CMK (cell line): Measurements from ENCODE around the gene AFAP1L2.

ENCODE experiments used
- DNase-seq: peaks from one replicate; pipeline ENCODE4 v3.0.0-alpha.2; 2010; ENCODE audit warnings: low read depth

AFAP1L2 gene

DNA sequence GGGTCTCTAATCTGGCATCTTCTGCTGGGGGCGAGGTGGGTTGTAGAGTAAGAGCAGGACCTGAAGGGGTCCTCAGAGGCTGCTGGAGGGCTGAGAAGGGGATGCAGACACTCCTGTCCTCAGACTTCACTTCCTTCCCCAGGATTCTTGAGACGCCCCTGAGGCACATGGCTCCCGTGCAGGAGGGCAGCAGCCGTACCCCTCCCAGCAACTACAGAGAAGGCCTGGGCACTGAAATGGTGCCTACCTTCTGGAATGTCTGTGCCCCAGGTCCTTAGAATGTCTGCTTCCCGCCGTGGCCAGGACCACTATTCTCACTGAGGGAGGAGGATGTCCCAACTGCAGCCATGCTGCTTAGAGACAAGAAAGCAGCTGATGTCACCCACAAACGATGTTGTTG is 113.2 kb downstream of the AFAP1L2 start:
- DNase-seq: no peak

DNA sequence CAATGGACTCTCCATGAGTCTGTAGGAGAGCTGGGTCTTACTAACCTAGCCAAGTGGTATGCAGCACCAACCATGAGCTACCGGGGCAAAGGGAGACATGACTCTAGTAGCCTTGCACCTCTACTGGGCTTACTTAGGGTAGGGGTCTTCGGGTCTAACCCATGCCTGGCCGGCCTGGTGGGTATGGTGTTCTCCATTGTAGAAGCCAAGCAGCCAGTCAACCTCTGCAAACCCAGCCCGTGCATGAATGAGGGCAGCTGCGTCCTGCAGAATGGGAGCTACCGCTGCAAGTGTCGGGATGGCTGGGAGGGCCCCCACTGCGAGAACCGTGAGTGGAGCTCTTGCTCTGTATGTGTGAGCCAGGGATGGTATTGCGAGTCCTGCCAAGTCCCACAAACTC is 114.3 kb downstream of the AFAP1L2 start:
- DNase-seq: no peak

GRCh38 chr10:114289096-114289436 is 115.2 kb downstream of the AFAP1L2 start:
- DNase-seq: no peak

- DNase-seq: no peak
Measured at GRCh38 chr10:114288424-114289095, 115.7 kb downstream of the AFAP1L2 start.

GRCh38 chr10:114286921-114287320 is 117.4 kb downstream of the AFAP1L2 start:
- no peak for DNase-seq

- DNase-seq: no peak
Measured at GRCh38 chr10:114285961-114286441, 118.3 kb downstream of the AFAP1L2 start.

- no peak for DNase-seq
Measured at GRCh38 chr10:114284346-114285071, 119.8 kb downstream of the AFAP1L2 start.

DNA sequence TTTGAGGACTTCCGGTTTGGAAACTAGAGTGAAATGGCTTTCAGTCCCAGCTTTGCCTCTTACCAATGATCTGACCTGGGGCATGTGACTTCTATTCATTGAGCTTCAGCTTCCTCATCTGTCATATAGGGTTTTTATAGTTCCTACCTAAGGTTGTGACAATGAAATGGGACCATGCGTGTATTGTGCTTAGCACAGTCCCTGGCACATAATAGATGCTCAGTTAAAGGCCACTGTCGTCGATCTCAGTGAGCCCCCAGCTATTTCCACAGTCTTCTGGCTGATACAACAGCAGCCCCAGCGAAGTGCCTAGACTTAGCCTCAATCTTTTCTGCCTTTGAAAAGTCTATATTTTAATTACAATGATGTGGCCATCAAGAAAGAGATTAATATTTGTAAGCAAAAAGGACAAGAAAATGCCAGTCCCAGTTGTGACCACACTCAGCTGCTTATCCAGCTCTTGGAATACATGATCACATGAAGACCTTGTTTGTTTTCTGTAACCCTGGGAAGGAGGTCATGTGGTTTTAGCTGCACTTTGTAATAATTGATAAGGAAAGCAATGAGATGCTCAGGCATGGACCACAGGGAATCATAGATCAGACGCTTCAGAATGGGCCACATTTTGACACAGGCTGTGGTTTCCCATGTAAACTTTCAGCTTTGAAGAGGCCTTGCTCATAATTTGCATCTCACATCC is 120.6 kb downstream of the AFAP1L2 start:
- DNase-seq: no peak

DNA sequence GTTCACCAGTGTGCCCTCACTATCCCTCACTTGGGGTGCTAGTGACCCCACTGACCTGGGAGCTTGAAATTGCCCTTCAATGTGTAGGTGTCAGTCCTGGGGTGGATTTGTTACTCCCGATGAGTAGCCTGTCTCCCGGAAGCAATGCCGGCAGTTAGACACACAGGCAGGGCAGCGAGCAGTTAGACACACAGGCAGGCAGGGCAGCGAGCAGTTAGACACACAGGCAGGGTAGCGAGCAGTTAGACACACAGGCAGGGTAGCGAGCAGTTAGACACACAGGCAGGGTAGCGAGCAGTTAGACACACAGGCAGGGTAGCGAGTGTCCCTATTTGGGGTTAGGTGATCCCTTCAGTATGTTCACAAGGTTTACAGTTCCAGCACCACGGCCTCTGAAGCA is 121.2 kb downstream of the AFAP1L2 start:
- DNase-seq: no peak

- DNase-seq: no peak
Measured at GRCh38 chr10:114282526-114282925, 121.8 kb downstream of the AFAP1L2 start.

DNA sequence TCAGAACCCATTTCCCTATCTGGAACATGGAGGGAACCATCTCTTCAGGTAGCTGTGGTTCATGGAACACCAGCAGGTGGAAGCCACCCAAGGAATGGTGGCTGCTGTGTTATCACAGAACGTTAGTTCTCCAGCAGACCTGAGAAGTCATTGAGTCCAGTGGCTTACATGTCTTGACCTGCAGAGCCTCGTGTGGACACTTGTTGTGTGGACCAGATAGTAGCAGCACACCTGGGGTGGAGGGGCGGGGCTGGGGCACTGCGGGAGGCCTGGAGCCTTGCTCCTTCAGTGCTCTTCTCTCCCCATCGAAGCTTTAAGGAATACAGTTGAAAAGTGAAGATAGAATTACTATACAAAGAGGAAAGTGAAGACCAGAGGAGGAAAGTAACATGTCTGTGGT is 122.8 kb downstream of the AFAP1L2 start:
- DNase-seq: no peak

DNA sequence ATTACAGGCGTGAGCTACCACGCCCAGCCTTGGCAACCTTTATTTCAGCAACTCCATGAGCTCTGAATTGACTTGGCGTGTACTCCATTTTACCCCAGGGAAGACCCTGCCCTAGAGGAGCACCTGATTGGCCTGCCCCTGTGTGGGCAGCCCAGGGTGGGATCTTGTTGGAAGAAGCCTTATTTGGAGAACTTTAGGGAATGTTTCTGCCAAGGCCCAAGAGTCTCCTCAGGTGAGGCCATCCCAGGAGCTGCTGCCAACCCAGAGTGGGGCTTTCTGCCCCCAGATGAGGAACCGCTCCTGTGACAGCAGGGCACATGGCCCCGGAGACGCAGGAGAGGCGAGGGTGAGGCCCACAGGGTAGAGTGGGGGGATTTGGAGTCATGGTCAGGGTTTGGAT is 123.3 kb downstream of the AFAP1L2 start:
- DNase-seq: no peak

DNA sequence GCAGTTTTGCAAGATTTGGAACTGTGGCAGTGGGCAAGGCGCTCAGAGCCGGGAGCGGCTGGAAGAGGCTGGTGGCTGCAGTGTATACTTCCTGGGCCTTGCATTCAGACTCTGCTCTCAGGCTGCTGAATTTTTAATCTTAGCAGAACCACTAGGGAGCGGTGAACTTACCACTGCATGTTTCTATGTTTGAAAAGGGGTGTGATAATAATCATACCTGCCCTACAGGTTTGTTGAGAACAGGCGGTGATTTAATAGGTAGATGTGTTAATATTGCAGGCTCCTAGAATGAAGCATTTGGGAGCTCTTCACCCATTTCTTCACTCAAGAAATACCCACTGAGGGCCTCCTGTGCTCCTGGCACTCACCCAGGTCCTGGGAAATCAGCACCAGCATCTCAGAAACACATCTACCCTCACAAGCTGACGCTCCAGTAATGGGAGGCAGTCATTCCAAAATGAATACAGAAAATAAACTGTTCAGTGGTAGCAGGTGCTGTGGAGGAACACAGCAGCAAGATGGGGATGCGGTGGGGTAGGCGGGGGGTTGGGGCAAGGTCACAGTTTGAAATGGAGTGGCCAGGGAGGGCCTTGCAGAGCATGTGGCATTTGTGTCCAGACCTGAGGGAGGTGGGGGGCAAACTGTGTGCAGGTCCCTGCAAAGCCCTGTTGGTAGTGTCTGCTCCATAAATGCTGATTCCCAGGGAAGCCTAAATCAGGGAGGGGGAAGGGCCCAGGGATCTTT is 124.2 kb downstream of the AFAP1L2 start:
- DNase-seq: no peak

DNA sequence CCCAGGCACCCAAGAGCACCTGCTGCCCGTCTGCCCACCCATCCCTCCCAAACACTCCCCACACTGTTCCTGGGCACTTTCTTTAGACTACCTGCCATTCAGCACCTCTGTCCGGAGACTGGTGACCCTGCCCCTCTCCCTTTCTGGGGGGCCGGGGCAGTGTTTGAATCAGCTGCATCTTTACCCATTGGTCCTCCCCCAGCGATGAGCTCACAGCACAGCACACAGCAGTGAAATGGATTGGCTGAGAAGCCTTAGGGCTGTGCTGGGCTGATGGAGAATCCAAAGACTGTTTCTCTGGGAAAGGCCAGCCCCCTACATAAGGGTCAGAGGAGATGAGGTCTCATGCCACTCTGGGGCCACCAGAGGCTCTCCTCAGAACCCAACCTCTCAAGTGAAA is 125.0 kb downstream of the AFAP1L2 start:
- no peak for DNase-seq

GRCh38 chr10:114278884-114279191 is 125.5 kb downstream of the AFAP1L2 start:
- DNase-seq: no peak

- DNase-seq: no peak
Measured at GRCh38 chr10:114278140-114278883, 126.0 kb downstream of the AFAP1L2 start.

GRCh38 chr10:114276671-114277070 is 127.6 kb downstream of the AFAP1L2 start:
- DNase-seq: no peak

DNA sequence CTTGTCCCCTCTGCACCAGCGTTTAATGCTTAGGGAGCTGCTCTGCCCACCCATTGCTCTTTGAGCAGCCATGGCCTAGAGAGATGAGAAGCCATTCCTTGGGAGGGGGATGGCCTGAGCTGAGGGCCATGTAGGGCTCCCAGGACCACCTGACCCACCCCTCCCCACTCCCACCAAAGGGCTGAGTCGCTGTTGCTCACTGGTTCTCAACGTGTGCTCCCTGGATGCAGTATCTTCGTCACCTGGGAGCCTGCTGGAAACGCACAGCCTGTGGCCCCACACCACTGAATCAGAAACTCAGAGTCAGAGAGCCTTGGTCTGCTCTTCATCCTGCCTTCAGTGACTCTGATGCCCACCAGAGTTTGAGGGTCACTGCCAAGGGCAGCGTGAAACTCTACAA is 128.2 kb downstream of the AFAP1L2 start:
- no peak for DNase-seq

GRCh38 chr10:114274616-114275453 is 129.5 kb downstream of the AFAP1L2 start:
- no peak for DNase-seq

- no peak for DNase-seq
Measured at GRCh38 chr10:114273910-114274309, 130.4 kb downstream of the AFAP1L2 start.

GRCh38 chr10:114272696-114273095 is 131.6 kb downstream of the AFAP1L2 start:
- DNase-seq: no peak
